ENCODE data around the gene COL4A4.

- no peak for TF ChIP-seq CTCF (IDR thresholded peaks at IDR 0.05; ENCODE audit: insufficient read depth, low read length, poor library complexity, severe bottlenecking)
- no peak for TF ChIP-seq EZH2phosphoT487 (conservative IDR thresholded peaks at IDR 0.05; ENCODE audit: low read length)
Observed at GRCh38 chr2:227185615-227186232, 21.7 kb upstream of the COL4A4 start.

Measured in SU-DHL-6 (cell line).